Fibroblast of lung (primary cell): Measurements from ENCODE around the gene DNAH3.
"Not testable (repeated sequence)": the region's sequence is repeated elsewhere in the genome, so short reads cannot be mapped to it uniquely, and the experiment has no call there.

Experiments used
- CTCF ChIP-seq, 2 donors: IDR thresholded peaks in 1 of 2; conservative IDR thresholded peaks in 1 of 2; 1 replicate in 1 of 2; 2 replicates in 1 of 2; pipeline ENCODE4 v1.5.1; 2011 to 2012; ENCODE audit warnings: low read length in 2 of 2, control low read depth in 1 of 2, inconsistent platforms in 1 of 2, low read depth in 1 of 2, mild to moderate bottlenecking in 1 of 2
- EZH2 ChIP-seq: IDR thresholded peaks from 2 replicates; pipeline ENCODE4 v1.5.1; 2012; ENCODE audit warnings: low read length, control low read depth, mild to moderate bottlenecking; ENCODE audit errors: missing control alignments

- not testable (repeated sequence) for TF ChIP-seq CTCF (conservative IDR thresholded peaks at IDR 0.05 in 1 of 2, IDR thresholded peaks at IDR 0.05 in 1 of 2; ENCODE audit: low read depth in 1 of 2, low read length in 2 of 2); EZH2
These were observed 35.1 kb downstream of the DNAH3 start for GRCh38 chr16:21115551-21115950.
